ENCODE measurements around the gene DNASE1L3. TPM values are rescaled to one million over a fixed set of nuclear protein-coding genes. Genes with fewer than 3 reads are reported as not detected.

Gene DNASE1L3
- total and polyA plus RNA-seq, 2 of the 8 experiments (the other 6 are each of a cell fraction or from before 2014, with no cell fraction given): not detected

- no peak overlapping the region for H2BK20ac ChIP-seq (ENCODE audit: low read length)
- peaks cover 4 to 24% (median 15%) of the 10 kb centered on the region in 4 experiments for H3K4me1 ChIP-seq (replicated peaks in 1 of 4; ENCODE audit: control insufficient read depth in 3 of 4, insufficient read depth in 4 of 4, low read length in 3 of 4)
- no peak overlapping the region for H3K27ac ChIP-seq (ENCODE audit: low read depth, low read length)
- peak overlapping the region; percentile 52; the same call in 1 of the 2 replicates for H2AFZ ChIP-seq (ENCODE audit: low read length)
- no peak overlapping the region for H4K8ac ChIP-seq (ENCODE audit: extremely low read depth, insufficient read depth, low read length)
- ChIA-PET CTCF (ENCODE audit: partially characterized antibody) (interaction anchor here (1.2 to 2.0 kb wide), 4 partner anchors 9 to 125 kb away, joined by 3 to 9 read pairs (median 4); no protein-coding TSS in a partner anchor), POLR2A (ENCODE audit: partially characterized antibody) (interaction anchor here (1.1 kb wide), 1 partner anchor 260 kb away, joined by 3 read pairs; no protein-coding TSS in a partner anchor)
- no peak overlapping the region for H2BK5ac ChIP-seq (ENCODE audit: low read depth, low read length)
- no peak overlapping the region for H4K5ac ChIP-seq (ENCODE audit: insufficient read length, low read depth, low read length)
- peaks cover 0 to 6% (median 2%) of the 10 kb centered on the region in 4 experiments; a peak in 2 of 7 replicates for H3K27me3 ChIP-seq (replicated peaks in 1 of 4; ENCODE audit: control insufficient read depth in 3 of 4, extremely low read depth in 1 of 4, insufficient read depth in 3 of 4, low read length in 3 of 4)
- H4K20me1 ChIP-seq (replicated peaks in 1 of 2; ENCODE audit: control insufficient read depth in 1 of 2, insufficient read depth in 2 of 2, low read length in 2 of 2): peaks cover 0 to 1% of the 10 kb centered on the region in 2 experiments
- no peaks in the 10 kb centered on the region for H3K79me1 ChIP-seq (ENCODE audit: low read depth, low read length)
- TF ChIP-seq SRF (IDR thresholded peaks at IDR 0.05; ENCODE audit: low read depth, low read length): no peak
- TF ChIP-seq, protein P1, sequence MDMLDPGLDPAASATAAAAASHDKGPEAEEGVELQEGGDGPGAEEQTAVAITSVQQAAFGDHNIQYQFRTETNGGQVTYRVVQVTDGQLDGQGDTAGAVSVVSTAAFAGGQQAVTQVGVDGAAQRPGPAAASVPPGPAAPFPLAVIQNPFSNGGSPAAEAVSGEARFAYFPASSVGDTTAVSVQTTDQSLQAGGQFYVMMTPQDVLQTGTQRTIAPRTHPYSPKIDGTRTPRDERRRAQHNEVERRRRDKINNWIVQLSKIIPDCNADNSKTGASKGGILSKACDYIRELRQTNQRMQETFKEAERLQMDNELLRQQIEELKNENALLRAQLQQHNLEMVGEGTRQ (IDR thresholded peaks at IDR 0.05; ENCODE audit: low read length): no peak
- TF ChIP-seq CTCF (IDR thresholded peaks at IDR 0.05; ENCODE audit: control extremely low read depth in 1 of 3, insufficient read depth in 1 of 3, low read depth in 1 of 3, low read length in 3 of 3): no peak
- TF ChIP-seq, protein P2, sequence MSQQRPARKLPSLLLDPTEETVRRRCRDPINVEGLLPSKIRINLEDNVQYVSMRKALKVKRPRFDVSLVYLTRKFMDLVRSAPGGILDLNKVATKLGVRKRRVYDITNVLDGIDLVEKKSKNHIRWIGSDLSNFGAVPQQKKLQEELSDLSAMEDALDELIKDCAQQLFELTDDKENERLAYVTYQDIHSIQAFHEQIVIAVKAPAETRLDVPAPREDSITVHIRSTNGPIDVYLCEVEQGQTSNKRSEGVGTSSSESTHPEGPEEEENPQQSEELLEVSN (IDR thresholded peaks at IDR 0.05): no peak
- no peak for TF ChIP-seq MAFK (IDR thresholded peaks at IDR 0.05; ENCODE audit: low read depth, low read length)
- no peak for TF ChIP-seq RXRA (IDR thresholded peaks at IDR 0.05; ENCODE audit: insufficient read depth, low read depth, low read length)
- no peak overlapping the region for H2BK120ac ChIP-seq (replicated peaks; ENCODE audit: low read depth, low read length)
- H2BK15ac ChIP-seq (ENCODE audit: low read length): no peak overlapping the region
- peaks cover 0 to 7% (median 2%) of the 10 kb centered on the region in 4 experiments; a peak in 2 of 8 replicates for H3K36me3 ChIP-seq (ENCODE audit: control insufficient read depth in 2 of 4, insufficient read depth in 4 of 4, low read length in 3 of 4)
- H3K4ac ChIP-seq (replicated peaks; ENCODE audit: insufficient read length, low read depth, low read length): no peak overlapping the region
- H3K4me3 ChIP-seq (ENCODE audit: extremely low read depth in 1 of 4, insufficient read depth in 2 of 4, low read depth in 3 of 4, low read length in 4 of 4): no peak overlapping the region
- no peak overlapping the region for H3K23ac ChIP-seq (ENCODE audit: insufficient read length)
- no peak overlapping the region for H3K14ac ChIP-seq (ENCODE audit: insufficient read length)
- H3K23me2 ChIP-seq (ENCODE audit: low read depth, low read length): no peaks in the 10 kb centered on the region
- no peaks in the 10 kb centered on the region for H3K79me2 ChIP-seq (ENCODE audit: control insufficient read depth in 1 of 2, insufficient read depth in 2 of 2, low read length in 2 of 2)
- H3K56ac ChIP-seq (replicated peaks; ENCODE audit: insufficient read length, low read depth, low read length): no peak overlapping the region
- WGBS, 2 experiments (ENCODE audit: extremely low coverage in 1 of 2, insufficient coverage in 1 of 2, insufficient read length in 1 of 2, insufficient replicate concordance in 2 of 2, low coverage in 1 of 2, low lambda C conversion rate in 2 of 2, missing lambda C conversion rate in 1 of 2): 52% methylated on average over 3 of the region's 3 CpGs; no CpG with 5 or more reads in 1 of the 2 experiments
- no peak for FAIRE-seq
- H3K9ac ChIP-seq (replicated peaks in 1 of 4; ENCODE audit: extremely low read depth in 1 of 4, low read depth in 3 of 4, low read length in 3 of 4): peak overlapping the region in 1 of 4 experiments; percentile 16; a peak in 1 of 7 replicates
- no peaks in the 10 kb centered on the region for H3K9me3 ChIP-seq (ENCODE audit: insufficient read depth in 2 of 2, low read depth in 1 of 2, low read length in 1 of 2)
- 0 out of 2 replicates have a peak overlapping the region, but pooled peaks have one; percentile 13 for H2BK12ac ChIP-seq (ENCODE audit: low read depth, low read length)
- H3K4me2 ChIP-seq (ENCODE audit: insufficient read depth in 1 of 2, low read depth in 2 of 2, low read length in 2 of 2): peak overlapping the region in 1 of 2 experiments; percentile 6; a peak in 1 of 4 replicates
- no peak overlapping the region for H4K91ac ChIP-seq (replicated peaks; ENCODE audit: insufficient read length, low read length)
- H3K18ac ChIP-seq (ENCODE audit: extremely low read depth, low read length): no peak overlapping the region
- DNase-seq (ENCODE audit: low read depth in 1 of 2, low spot score in 2 of 2): no peak
- H2AK5ac ChIP-seq (ENCODE audit: low read depth, low read length): no peak overlapping the region
Measured at GRCh38 chr3:58175187-58175436, 35.7 kb downstream of the DNASE1L3 start.

Data from H1 (cell line).